ENCODE measurements around the gene GRAMD1B.
"Not testable (repeated sequence)": the region's sequence is repeated elsewhere in the genome, so short reads cannot be mapped to it uniquely, and the experiment has no call there.

Gene GRAMD1B

GRCh38 chr11:123569393-123569792, 139.3 kb downstream of the GRAMD1B start:
- TF ChIP-seq GATA1 (IDR thresholded peaks at IDR 0.05; ENCODE audit: low read depth, low read length) (no peak), POLR2A (IDR thresholded peaks at IDR 0.05; ENCODE audit: low read length) (no peak)
- no peak for DNase-seq

GRCh38 chr11:123570939-123571580, 141.0 kb downstream of the GRAMD1B start:
- no peak for DNase-seq
- TF ChIP-seq GATA1 (IDR thresholded peaks at IDR 0.05; ENCODE audit: low read depth, low read length) = no peak

- not testable (repeated sequence) for DNase-seq
These were observed 142.7 kb downstream of the GRAMD1B start for GRCh38 chr11:123572791-123573190.

DNA sequence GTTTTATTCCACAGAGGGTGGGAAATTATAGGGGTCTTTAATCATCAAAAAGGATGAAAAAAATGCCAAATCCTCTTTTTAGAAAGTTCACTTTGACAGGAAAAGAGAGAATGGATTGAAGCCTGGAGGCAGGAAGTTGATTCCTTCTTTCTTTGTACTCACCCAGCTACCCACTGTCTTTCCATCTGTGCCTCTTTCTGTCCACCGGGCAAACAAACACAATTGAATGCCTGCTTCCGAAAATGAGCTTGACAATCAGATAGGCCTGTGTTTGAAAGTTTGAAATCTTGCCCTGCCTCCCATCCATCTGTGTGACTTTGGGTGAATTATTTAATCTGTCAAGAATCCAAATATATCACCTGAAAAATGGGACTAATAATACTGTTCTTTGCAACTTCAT, 143.2 kb downstream of the GRAMD1B start:
- TF ChIP-seq GATA1 (IDR thresholded peaks at IDR 0.05; ENCODE audit: low read depth, low read length) (no peak), POLR2A (IDR thresholded peaks at IDR 0.05; ENCODE audit: low read length) (no peak)
- DNase-seq = no peak

GRCh38 chr11:123575441-123575840, 145.4 kb downstream of the GRAMD1B start:
- no peak for TF ChIP-seq GATA1 (IDR thresholded peaks at IDR 0.05; ENCODE audit: low read depth, low read length)

DNA sequence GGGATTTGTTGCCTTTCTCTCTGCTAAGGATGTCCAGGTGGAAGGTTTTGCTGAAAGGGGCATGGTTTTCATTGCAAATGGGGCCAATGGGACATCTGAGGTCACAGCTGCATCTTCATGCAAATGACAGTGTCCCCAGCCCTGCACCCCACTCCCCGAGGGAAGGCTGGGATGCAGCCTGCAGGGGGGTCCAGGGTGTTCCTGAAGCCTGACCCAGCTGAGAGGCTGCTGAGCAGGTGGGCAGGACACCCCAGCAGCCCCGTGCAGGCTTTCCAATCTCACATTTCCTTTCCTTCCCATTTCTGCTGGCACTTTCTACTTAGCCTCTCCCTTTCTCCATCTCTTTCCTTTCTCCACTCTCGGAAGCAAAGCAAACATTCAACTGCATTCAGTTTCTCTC, 146.0 kb downstream of the GRAMD1B start:
- no peak for DNase-seq
- TF ChIP-seq GATA1 (IDR thresholded peaks at IDR 0.05; ENCODE audit: low read depth, low read length) (no peak), POLR2A (IDR thresholded peaks at IDR 0.05; ENCODE audit: low read length) (no peak)

More at GRCh38 chr11:123575441-123575840, 145.4 kb downstream of the GRAMD1B start:
- no peak for DNase-seq

- no peak for DNase-seq
- no peak for TF ChIP-seq GATA1 (IDR thresholded peaks at IDR 0.05; ENCODE audit: low read depth, low read length)
- TF ChIP-seq POLR2A (IDR thresholded peaks at IDR 0.05; ENCODE audit: low read length) = no peak
These were observed 146.4 kb downstream of the GRAMD1B start for GRCh38 chr11:123576501-123576900.

- TF ChIP-seq GATA1 (IDR thresholded peaks at IDR 0.05; ENCODE audit: low read depth, low read length) (no peak), POLR2A (IDR thresholded peaks at IDR 0.05; ENCODE audit: low read length) (no peak)
- peak; percentile 29 to 50 for DNase-seq
These were observed 147.1 kb downstream of the GRAMD1B start for GRCh38 chr11:123577081-123577598.

GRCh38 chr11:123578778-123579481, 148.9 kb downstream of the GRAMD1B start:
- TF ChIP-seq GATA1 (IDR thresholded peaks at IDR 0.05; ENCODE audit: low read depth, low read length) (no peak), POLR2A (IDR thresholded peaks at IDR 0.05; ENCODE audit: low read length) (no peak)
- no peak for DNase-seq

- no peak for TF ChIP-seq POLR2A (IDR thresholded peaks at IDR 0.05; ENCODE audit: low read length)
- no peak for DNase-seq
These were observed 149.4 kb downstream of the GRAMD1B start for GRCh38 chr11:123579482-123579812.

- TF ChIP-seq POLR2A (IDR thresholded peaks at IDR 0.05; ENCODE audit: low read length) (no peak), GATA1 (IDR thresholded peaks at IDR 0.05; ENCODE audit: low read depth, low read length) (no peak)
- no peak for DNase-seq
These were observed 150.1 kb downstream of the GRAMD1B start for GRCh38 chr11:123580137-123580536.

DNA sequence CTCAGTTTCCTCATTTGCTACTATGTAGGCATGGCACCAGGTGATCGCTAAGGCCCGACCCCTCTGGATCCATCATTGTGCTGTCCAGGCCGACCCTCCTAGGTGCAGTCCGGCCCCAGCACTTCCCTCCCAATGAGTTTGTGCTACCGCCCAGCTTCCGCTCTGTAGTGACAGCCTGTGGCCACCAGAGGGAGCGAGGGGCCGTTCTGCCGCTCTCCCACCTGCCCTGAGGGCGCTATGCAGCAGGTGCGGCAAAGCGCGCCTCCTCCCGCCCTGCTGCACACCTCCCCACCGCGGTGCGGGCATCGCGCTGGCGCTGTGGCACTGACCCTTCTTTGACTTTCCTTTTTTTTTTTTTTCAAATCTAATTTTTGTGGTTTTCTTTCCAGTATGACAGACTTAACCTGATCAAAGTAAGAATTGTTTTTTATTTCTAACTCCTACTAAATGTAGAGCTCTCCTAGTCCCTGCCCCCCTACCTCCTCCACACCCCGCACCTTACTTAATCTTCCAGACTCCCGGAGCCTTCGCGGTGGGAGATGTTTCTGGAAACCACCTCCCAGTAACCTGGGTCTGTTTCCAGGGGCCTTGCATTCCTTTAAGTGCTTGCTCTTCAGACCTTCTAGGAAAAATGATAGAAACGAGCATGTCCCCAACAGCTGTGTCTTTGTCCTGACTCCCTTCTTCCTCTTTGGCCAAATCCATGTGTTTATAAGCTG, 150.6 kb downstream of the GRAMD1B start:
- TF ChIP-seq POLR2A (IDR thresholded peaks at IDR 0.05; ENCODE audit: low read length) (no peak), GATA1 (IDR thresholded peaks at IDR 0.05; ENCODE audit: low read depth, low read length) (no peak)

GRCh38 chr11:123581651-123582399, 151.8 kb downstream of the GRAMD1B start:
- no peak for DNase-seq
- TF ChIP-seq GATA1 (IDR thresholded peaks at IDR 0.05; ENCODE audit: low read depth, low read length) (no peak), POLR2A (IDR thresholded peaks at IDR 0.05; ENCODE audit: low read length) (no peak)

More for the DNA sequence above, 150.6 kb downstream of the GRAMD1B start:
- peak; percentile 34 to 65 for DNase-seq

- no peak for DNase-seq
- TF ChIP-seq GATA1 (IDR thresholded peaks at IDR 0.05; ENCODE audit: low read depth, low read length) = no peak
- no peak for TF ChIP-seq POLR2A (IDR thresholded peaks at IDR 0.05; ENCODE audit: low read length)
These were observed 153.0 kb downstream of the GRAMD1B start for GRCh38 chr11:123582992-123583504.

All from erythroblast (primary cell).